ENCODE measurements around the gene GRIK1. TPM values are rescaled to one million over a fixed set of nuclear protein-coding genes. Genes with fewer than 3 reads are reported as not detected.

The GRIK1 gene
- total RNA-seq, 1 experiment from 2014 or later = 0.09 TPM

GRCh38 chr21:29571949-29572348 is 367.8 kb downstream of the GRIK1 start (continued):
- TF ChIP-seq, protein P1, sequence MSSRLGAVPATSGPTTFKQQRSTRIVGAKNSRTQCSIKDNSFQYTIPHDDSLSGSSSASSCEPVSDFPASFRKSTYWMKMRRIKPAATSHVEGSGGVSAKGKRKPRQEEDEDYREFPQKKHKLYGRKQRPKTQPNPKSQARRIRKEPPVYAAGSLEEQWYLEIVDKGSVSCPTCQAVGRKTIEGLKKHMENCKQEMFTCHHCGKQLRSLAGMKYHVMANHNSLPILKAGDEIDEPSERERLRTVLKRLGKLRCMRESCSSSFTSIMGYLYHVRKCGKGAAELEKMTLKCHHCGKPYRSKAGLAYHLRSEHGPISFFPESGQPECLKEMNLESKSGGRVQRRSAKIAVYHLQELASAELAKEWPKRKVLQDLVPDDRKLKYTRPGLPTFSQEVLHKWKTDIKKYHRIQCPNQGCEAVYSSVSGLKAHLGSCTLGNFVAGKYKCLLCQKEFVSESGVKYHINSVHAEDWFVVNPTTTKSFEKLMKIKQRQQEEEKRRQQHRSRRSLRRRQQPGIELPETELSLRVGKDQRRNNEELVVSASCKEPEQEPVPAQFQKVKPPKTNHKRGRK (CRISPR knock-in tag; IDR thresholded peaks at IDR 0.05; ENCODE audit: borderline replicate concordance) = no peak
- TF ChIP-seq, protein P2, sequence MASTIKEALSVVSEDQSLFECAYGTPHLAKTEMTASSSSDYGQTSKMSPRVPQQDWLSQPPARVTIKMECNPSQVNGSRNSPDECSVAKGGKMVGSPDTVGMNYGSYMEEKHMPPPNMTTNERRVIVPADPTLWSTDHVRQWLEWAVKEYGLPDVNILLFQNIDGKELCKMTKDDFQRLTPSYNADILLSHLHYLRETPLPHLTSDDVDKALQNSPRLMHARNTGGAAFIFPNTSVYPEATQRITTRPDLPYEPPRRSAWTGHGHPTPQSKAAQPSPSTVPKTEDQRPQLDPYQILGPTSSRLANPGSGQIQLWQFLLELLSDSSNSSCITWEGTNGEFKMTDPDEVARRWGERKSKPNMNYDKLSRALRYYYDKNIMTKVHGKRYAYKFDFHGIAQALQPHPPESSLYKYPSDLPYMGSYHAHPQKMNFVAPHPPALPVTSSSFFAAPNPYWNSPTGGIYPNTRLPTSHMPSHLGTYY (CRISPR knock-in tag; IDR thresholded peaks at IDR 0.05) = no peak
- no peak for TF ChIP-seq NR2C2 (CRISPR knock-in tag; IDR thresholded peaks at IDR 0.05)
- no peak for TF ChIP-seq GRHL2 (CRISPR knock-in tag; IDR thresholded peaks at IDR 0.05; ENCODE audit: insufficient replicate concordance, severe bottlenecking)
- TF ChIP-seq NFATC4 (CRISPR knock-in tag; IDR thresholded peaks at IDR 0.05) = no peak

DNA sequence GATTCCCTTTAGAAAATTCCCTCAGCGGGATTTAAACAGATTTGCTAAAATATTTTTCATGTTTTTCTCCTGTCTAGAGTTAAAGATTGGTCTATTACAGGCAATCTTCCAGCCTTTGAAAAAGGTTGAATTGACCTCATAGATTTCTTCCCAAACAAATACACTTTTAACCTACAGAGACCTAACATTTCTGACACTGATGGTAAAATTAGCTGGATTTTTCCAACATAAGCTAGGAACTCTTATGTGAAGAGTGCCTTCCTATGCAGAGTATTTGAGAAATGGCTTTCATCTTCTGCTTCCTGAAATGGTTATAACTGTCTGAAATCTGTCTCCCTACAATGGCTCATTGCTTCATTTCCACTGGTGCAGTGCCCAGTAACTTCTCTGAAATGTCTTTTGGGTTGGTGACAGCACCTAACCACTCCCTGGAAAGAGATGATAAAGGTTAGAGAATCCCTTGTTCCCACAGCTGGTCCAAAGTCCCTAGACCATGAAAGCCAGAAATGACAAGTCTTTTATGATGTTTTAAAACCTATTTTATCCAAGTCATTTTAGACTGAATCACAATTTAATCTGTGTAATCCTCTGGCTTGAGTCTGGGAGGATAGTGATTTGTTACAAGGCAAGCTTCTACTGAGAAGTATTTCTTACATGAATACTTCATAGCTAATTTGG is 371.6 kb downstream of the GRIK1 start:
- ATAC-seq (no peak), DNase-seq (ENCODE audit: low spot score) (no peak)
- H3K27ac Mint-ChIP-seq = no peak overlapping the region
- no peaks in the 10 kb centered on the region for H3K27me3 Mint-ChIP-seq (ENCODE audit: low read depth)
- H3K9me3 Mint-ChIP-seq = no peaks in the 10 kb centered on the region
- H3K4me3 Mint-ChIP-seq = no peak overlapping the region
- H3K36me3 Mint-ChIP-seq = no peaks in the 10 kb centered on the region
- H3K4me1 Mint-ChIP-seq = peaks cover 3% of the 10 kb centered on the region; the same call in 1 of the 2 replicates
- ChIA-PET POLR2A (no interaction called here), CTCF (no interaction called here)
- TF ChIP-seq TEAD4 (CRISPR knock-in tag; IDR thresholded peaks at IDR 0.05) (no peak), FOXP1 (CRISPR knock-in tag; IDR thresholded peaks at IDR 0.05; ENCODE audit: borderline replicate concordance) (no peak), TP53 (CRISPR knock-in tag; IDR thresholded peaks at IDR 0.05) (no peak), JUN (CRISPR knock-in tag; IDR thresholded peaks at IDR 0.05) (no peak), IRF2 (CRISPR knock-in tag; IDR thresholded peaks at IDR 0.05; ENCODE audit: borderline replicate concordance, low read depth) (no peak), GTF2I (CRISPR knock-in tag; conservative IDR thresholded peaks at IDR 0.05) (no peak), PRDM15 (CRISPR knock-in tag; IDR thresholded peaks at IDR 0.05) (no peak), HMGA2 (CRISPR knock-in tag; IDR thresholded peaks at IDR 0.05) (no peak), GABPB1 (CRISPR knock-in tag; IDR thresholded peaks at IDR 0.05) (no peak), EMX1 (CRISPR knock-in tag; IDR thresholded peaks at IDR 0.05) (no peak), ZNF263 (CRISPR knock-in tag; IDR thresholded peaks at IDR 0.05; ENCODE audit: low read depth) (no peak), HMGXB4 (CRISPR knock-in tag; IDR thresholded peaks at IDR 0.05) (no peak), NR3C1 (CRISPR knock-in tag; conservative IDR thresholded peaks at IDR 0.05; ENCODE audit: low read depth) (no peak), ZNF232 (CRISPR knock-in tag; IDR thresholded peaks at IDR 0.05) (no peak), IRF1 (CRISPR knock-in tag; IDR thresholded peaks at IDR 0.05) (no peak)
- TF ChIP-seq, protein P3, sequence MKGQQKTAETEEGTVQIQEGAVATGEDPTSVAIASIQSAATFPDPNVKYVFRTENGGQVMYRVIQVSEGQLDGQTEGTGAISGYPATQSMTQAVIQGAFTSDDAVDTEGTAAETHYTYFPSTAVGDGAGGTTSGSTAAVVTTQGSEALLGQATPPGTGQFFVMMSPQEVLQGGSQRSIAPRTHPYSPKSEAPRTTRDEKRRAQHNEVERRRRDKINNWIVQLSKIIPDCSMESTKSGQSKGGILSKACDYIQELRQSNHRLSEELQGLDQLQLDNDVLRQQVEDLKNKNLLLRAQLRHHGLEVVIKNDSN (CRISPR knock-in tag; IDR thresholded peaks at IDR 0.05) = no peak
- TF ChIP-seq, protein P4, sequence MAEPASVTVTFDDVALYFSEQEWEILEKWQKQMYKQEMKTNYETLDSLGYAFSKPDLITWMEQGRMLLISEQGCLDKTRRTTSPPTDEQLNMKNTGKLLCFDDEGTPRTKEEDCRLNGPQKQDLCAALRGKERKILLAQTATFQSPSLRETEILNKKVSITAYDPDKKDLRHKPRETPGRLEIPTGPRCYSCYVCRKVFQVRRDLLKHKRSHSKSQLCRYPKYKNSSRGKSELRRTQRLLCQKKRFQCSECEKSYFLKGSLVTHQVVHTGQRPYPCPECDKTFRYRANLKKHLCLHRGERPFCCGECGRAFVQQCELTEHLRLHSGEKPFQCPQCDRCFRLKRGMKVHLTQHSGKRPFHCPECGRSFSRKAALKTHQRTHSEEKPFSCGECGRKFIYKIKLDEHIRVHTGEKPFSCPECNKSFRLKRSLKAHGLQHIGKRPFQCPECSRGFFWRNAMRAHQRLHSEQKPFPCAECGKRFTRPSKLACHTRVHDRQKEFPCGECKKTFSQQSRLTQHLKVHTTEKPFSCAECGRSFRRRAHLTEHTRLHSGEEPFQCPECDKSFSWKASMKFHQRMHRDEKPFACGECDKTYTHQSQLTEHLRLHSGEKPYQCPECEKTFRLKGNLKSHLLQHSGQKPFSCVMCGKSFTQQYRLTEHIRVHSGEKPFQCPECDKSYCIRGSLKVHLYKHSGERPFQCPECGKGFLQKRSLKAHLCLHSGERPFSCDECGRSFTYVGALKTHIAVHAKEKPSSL (CRISPR knock-in tag; conservative IDR thresholded peaks at IDR 0.05) = no peak
- TF ChIP-seq, protein P5, sequence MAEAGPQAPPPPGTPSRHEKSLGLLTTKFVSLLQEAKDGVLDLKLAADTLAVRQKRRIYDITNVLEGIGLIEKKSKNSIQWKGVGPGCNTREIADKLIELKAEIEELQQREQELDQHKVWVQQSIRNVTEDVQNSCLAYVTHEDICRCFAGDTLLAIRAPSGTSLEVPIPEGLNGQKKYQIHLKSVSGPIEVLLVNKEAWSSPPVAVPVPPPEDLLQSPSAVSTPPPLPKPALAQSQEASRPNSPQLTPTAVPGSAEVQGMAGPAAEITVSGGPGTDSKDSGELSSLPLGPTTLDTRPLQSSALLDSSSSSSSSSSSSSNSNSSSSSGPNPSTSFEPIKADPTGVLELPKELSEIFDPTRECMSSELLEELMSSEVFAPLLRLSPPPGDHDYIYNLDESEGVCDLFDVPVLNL (CRISPR knock-in tag; IDR thresholded peaks at IDR 0.05; ENCODE audit: borderline replicate concordance, low read depth) = no peak
